HepG2 (cell line): ENCODE data around the gene ST6GALNAC4. TPM values are rescaled to one million over a fixed set of nuclear protein-coding genes. Genes with fewer than 3 reads are reported as not detected.

Experiments used
- ATAC-seq: fragments of 200-7000 bp; cut with Tn5 transposase; 3 replicates; pipeline ENCODE4 v1.9.1; 2020; ENCODE audit warnings: mild to moderate bottlenecking, moderate library complexity
- BruUV-seq: library from RNA; stranded (reverse); fragments of 400-500 nt; replicated peaks from 2 replicates; lab custom pipeline; 2021; lab: Mats Ljungman, UMichigan
- CTCF ChIA-PET: fragments of 300-600 bp; formaldehyde crosslinking; extraction: SDS; loops from one replicate; lab custom pipeline; 2021; ENCODE audit warnings: low total read pairs, inconsistent platforms, low intra/inter-chr PET ratio; lab: Yijun Ruan, JAX
- POLR2A ChIA-PET: fragments of 350-600 bp; sonication (Branson Sonifier 250); formaldehyde crosslinking; loops from one replicate; lab custom pipeline; 2020; ENCODE audit warnings: antibody characterized with exemption, inconsistent platforms; lab: Yijun Ruan, JAX
- DNase-seq: peaks from one replicate; pipeline ENCODE4 v3.0.0-alpha.2; 2015; ENCODE audit warnings: low spot score
- FAIRE-seq: peaks from 3 replicates; lab custom pipeline; 2011; peaks lifted over from hg19 to GRCh38; lab: Jason Lieb, UNC
- H2AFZ ChIP-seq: one replicate; pipeline ENCODE4 v1.6.1; 2011; ENCODE audit warnings: low read length, inconsistent platforms
- H3K27ac ChIP-seq: fragments of 300-600 bp; 3 replicates; pipeline ENCODE4 v1.8.0; 2011; ENCODE audit warnings: mixed run types, mild to moderate bottlenecking, mixed read lengths, low read length, inconsistent platforms; ENCODE audit not compliant: insufficient read depth; ENCODE audit errors: extremely low read length
- H3K27me3 ChIP-seq, 2 experiments: fragments of 200-600 bp in 1 of 2; 2 replicates in 1 of 2; 3 replicates in 1 of 2; pipeline versions ENCODE4 v1.6.0 to v1.8.0; 2011; ENCODE audit warnings: low read length in 2 of 2, mild to moderate bottlenecking in 2 of 2, moderate library complexity in 2 of 2, inconsistent platforms in 1 of 2; ENCODE audit not compliant: insufficient read depth in 2 of 2, control insufficient read depth in 1 of 2
- H3K36me3 ChIP-seq, 2 experiments: fragments of 200-600 bp in 1 of 2; replicated peaks in 1 of 2; 2 replicates in 1 of 2; 3 replicates in 1 of 2; pipeline versions ENCODE4 v1.5.1 to v1.8.0; 2011; ENCODE audit warnings: low read length in 2 of 2, inconsistent platforms in 1 of 2; ENCODE audit not compliant: insufficient read depth in 2 of 2, control insufficient read depth in 1 of 2
- H3K4me1 ChIP-seq: 2 replicates; pipeline ENCODE4 v1.5.1; 2012; ENCODE audit warnings: low read length, inconsistent platforms; ENCODE audit not compliant: insufficient read depth
- H3K4me2 ChIP-seq: 2 replicates; pipeline ENCODE4 v1.6.0; 2011; ENCODE audit warnings: low read depth, low read length, inconsistent platforms
- H3K4me3 ChIP-seq, 3 experiments: fragments of 200-600 bp in 1 of 3; sonication (generic), shearing (Covaris generic) in 1 of 3; replicated peaks in 1 of 3; 2 replicates each; pipeline ENCODE4 v1.5.1; 2011 to 2016; ENCODE audit warnings: low read length in 3 of 3, inconsistent platforms in 2 of 3, low read depth in 2 of 3, mild to moderate bottlenecking in 2 of 3, control low read depth in 1 of 3, mixed read lengths in 1 of 3; ENCODE audit not compliant: insufficient read depth in 1 of 3
- H3K79me2 ChIP-seq: one replicate; pipeline ENCODE4 v1.6.1; 2011; ENCODE audit warnings: low read length, inconsistent platforms; ENCODE audit not compliant: insufficient read depth
- H3K9ac ChIP-seq: 2 replicates; pipeline ENCODE4 v1.6.0; 2011; ENCODE audit warnings: mild to moderate bottlenecking, low read depth, low read length, inconsistent platforms; ENCODE audit not compliant: insufficient read depth
- H3K9me3 ChIP-seq: 2 replicates; pipeline ENCODE4 v1.5.1; 2012; ENCODE audit warnings: mild to moderate bottlenecking, low read length
- H4K20me1 ChIP-seq: 2 replicates; pipeline ENCODE4 v1.6.0; 2011; ENCODE audit warnings: inconsistent platforms, mild to moderate bottlenecking, low read length, moderate library complexity; ENCODE audit not compliant: insufficient read depth
- DNMT1 ChIP-seq: sonication (generic); formaldehyde crosslinking; IDR thresholded peaks from 2 replicates; pipeline ENCODE4 v1.5.1; 2020; ENCODE audit warnings: mild to moderate bottlenecking, missing genetic modification reagents
- E2F1 ChIP-seq: sonication (generic); formaldehyde crosslinking; IDR thresholded peaks from 2 replicates; pipeline ENCODE4 v1.5.0; 2020; ENCODE audit warnings: missing genetic modification reagents
- HES4 ChIP-seq: sonication (generic); formaldehyde crosslinking; IDR thresholded peaks from 2 replicates; pipeline ENCODE4 v1.9.0; 2021; ENCODE audit warnings: mild to moderate bottlenecking, missing genetic modification reagents, borderline replicate concordance
- PHB2 ChIP-seq: fragments of 450-650 bp; IDR thresholded peaks from 2 replicates; pipeline ENCODE4 v1.6.1; 2018; ENCODE audit not compliant: partially characterized antibody
- RFX1 ChIP-seq: fragments of 450-650 bp; IDR thresholded peaks from 2 replicates; pipeline ENCODE4 v1.6.1; 2017
- SP5 ChIP-seq: IDR thresholded peaks from 2 replicates; pipeline ENCODE4 v1.6.1; 2016; ENCODE audit warnings: low read depth, borderline replicate concordance
- TRIM24 ChIP-seq: sonication (generic); formaldehyde crosslinking; IDR thresholded peaks from 2 replicates; pipeline ENCODE4 v1.8.0; 2022; ENCODE audit warnings: mild to moderate bottlenecking, missing genetic modification reagents
- ZKSCAN1 ChIP-seq: fragments of 150-350 bp; IDR thresholded peaks from 2 replicates; pipeline ENCODE4 v1.6.1; 2014; ENCODE audit warnings: low read length
- ZNF274 ChIP-seq: sonication (generic); formaldehyde crosslinking; IDR thresholded peaks from 2 replicates; pipeline ENCODE4 v1.5.1; 2020; ENCODE audit warnings: mild to moderate bottlenecking, missing genetic modification reagents
- ZNF292 ChIP-seq: sonication (generic); formaldehyde crosslinking; IDR thresholded peaks from 2 replicates; pipeline ENCODE4 v1.8.1; 2022; ENCODE audit warnings: mild to moderate bottlenecking, low read depth, missing genetic modification reagents, borderline replicate concordance
- ZNF383 ChIP-seq: sonication (generic); formaldehyde crosslinking; IDR thresholded peaks from 2 replicates; pipeline ENCODE4 v1.4.0; 2020; ENCODE audit warnings: missing genetic modification reagents, mild to moderate bottlenecking, borderline replicate concordance
- ZNF678 ChIP-seq: sonication (generic); formaldehyde crosslinking; IDR thresholded peaks from 2 replicates; pipeline ENCODE4 v1.4.0; 2020; ENCODE audit warnings: mild to moderate bottlenecking, missing genetic modification reagents
- WGBS: methylation state at CpG from one replicate; pipeline ENCODE4 v1.1.6; 2017; ENCODE audit warnings: low lambda C conversion rate; 5-methylcytosine and 5-hydroxymethylcytosine counted together
- in situ Hi-C: cut with HindIII; loops from 2 replicates; pipeline ENCODE4 v1.10.0; 2017; ENCODE audit warnings: low pct_unique_long_range_greater_than_20kb; ENCODE audit not compliant: extremely low pct_ligation_motif_present
- intact Hi-C: fragments of 100-400 bp; cut with micrococcal nuclease; formaldehyde crosslinking; loops from one replicate; pipeline ENCODE4 v1.10.0; 2022; ENCODE audit not compliant: unreplicated experiment
- polyA plus RNA-seq, 8 experiments: library from polyadenylated mRNA; depleted of rRNA in 3 of 8; stranded (reverse) in 7 of 8; unstranded in 1 of 8; fragments of >200 nt; fragmentation: Illumina TruSeq in 4 of 8; extraction: Trizol in 4 of 8; gene quantifications; 2 replicates each; pipeline versions ENCODE4 v1.2.1 to v1.2.3, GENCODE V29; 2011 to 2016; ENCODE audit warnings: low read depth in 4 of 8, missing spikeins in 1 of 8, mixed read lengths in 1 of 8; ENCODE audit not compliant: insufficient read depth in 1 of 8
- total RNA-seq, 5 experiments: library from RNA; depleted of rRNA; stranded (reverse); fragments of >200 nt; fragmentation: Illumina TruSeq; extraction: Trizol; gene quantifications; 2 replicates each; pipeline ENCODE4 v1.2.3, GENCODE V29; 2016; ENCODE audit warnings: low read depth in 1 of 5

ST6GALNAC4 gene
- total and polyA plus RNA-seq, 2 of the 13 experiments (the other 11 are each of a cell fraction or from before 2014, with no cell fraction given): 18.8 to 27.7 TPM

GRCh38 chr9:127873223-127873691 is 43.6 kb downstream of the ST6GALNAC4 start:
- in situ Hi-C loops (loop anchor here (5.0 kb wide), 1 partner anchor 44 kb away; the partner anchor contains the start of gene ST6GALNAC4), intact Hi-C loops (no loop called here)
- H3K36me3 ChIP-seq: no peaks in the 10 kb centered on the region; a peak in 1 of 5 replicates
- TF ChIP-seq SP5 (CRISPR knock-in tag) (no peak), HES4 (CRISPR knock-in tag) (no peak), RFX1 (0 out of 2 replicates have a peak, but pooled peaks have one; percentile 30)
- no TSS peak for BruUV-seq
- no peak for FAIRE-seq
- no peak for DNase-seq
- no peak overlapping the region for H3K27ac ChIP-seq
- H3K4me3 ChIP-seq: no peak overlapping the region
- no peaks in the 10 kb centered on the region for H3K9me3 ChIP-seq
- H4K20me1 ChIP-seq: no peaks in the 10 kb centered on the region
- WGBS: 20% methylated on average over 1 of the region's 19 CpGs
- CTCF ChIA-PET: no interaction called here
- H3K79me2 ChIP-seq: no peaks in the 10 kb centered on the region
- H2AFZ ChIP-seq: no peak overlapping the region
- POLR2A ChIA-PET: no interaction called here
- H3K9ac ChIP-seq: no peak overlapping the region
- H3K27me3 ChIP-seq: no peaks in the 10 kb centered on the region
- H3K4me2 ChIP-seq: no peak overlapping the region
- H3K4me1 ChIP-seq: peaks cover 39% of the 10 kb centered on the region
- ATAC-seq: no peak

GRCh38 chr9:127872369-127873222 is 44.2 kb downstream of the ST6GALNAC4 start:
- WGBS: 92% methylated on average over 11 of the region's 20 CpGs
- ATAC-seq (no peak), DNase-seq (no peak), FAIRE-seq (no peak)
- Histone ChIP-seq H3K4me1 (peaks cover 33% of the 10 kb centered on the region), H3K4me2 (no peak overlapping the region), H3K36me3 (no peaks in the 10 kb centered on the region; a peak in 1 of 5 replicates), H3K27ac (no peak overlapping the region), H3K4me3 (no peak overlapping the region), H2AFZ (no peak overlapping the region), H3K79me2 (no peaks in the 10 kb centered on the region)
- no TSS peak for BruUV-seq
- CTCF ChIA-PET: no interaction called here
- POLR2A ChIA-PET: no interaction called here
- in situ Hi-C loops: loop anchor here (5.0 kb wide), 1 partner anchor 45 kb away; the partner anchor contains the start of gene ST6GALNAC4
- intact Hi-C loops: no loop called here
- no peak for TF ChIP-seq PHB2
- no peak for TF ChIP-seq E2F1 (CRISPR knock-in tag)
- no peak for TF ChIP-seq ZNF383
- no peak for TF ChIP-seq DNMT1 (CRISPR knock-in tag)
- no peak for TF ChIP-seq ZNF678
- TF ChIP-seq TRIM24: no peak
- no peak for TF ChIP-seq ZNF292 (CRISPR knock-in tag)
- TF ChIP-seq ZNF274 (CRISPR knock-in tag): no peak
- TF ChIP-seq ZKSCAN1: no peak
- TF ChIP-seq, all 625 proteins: peak for 0
- no peaks in the 10 kb centered on the region for H3K27me3 ChIP-seq
- H4K20me1 ChIP-seq: no peaks in the 10 kb centered on the region
- no peak overlapping the region for H3K9ac ChIP-seq
- H3K9me3 ChIP-seq: no peaks in the 10 kb centered on the region
